ENCODE measurements around the gene EPHA1.

The EPHA1 gene

DNA sequence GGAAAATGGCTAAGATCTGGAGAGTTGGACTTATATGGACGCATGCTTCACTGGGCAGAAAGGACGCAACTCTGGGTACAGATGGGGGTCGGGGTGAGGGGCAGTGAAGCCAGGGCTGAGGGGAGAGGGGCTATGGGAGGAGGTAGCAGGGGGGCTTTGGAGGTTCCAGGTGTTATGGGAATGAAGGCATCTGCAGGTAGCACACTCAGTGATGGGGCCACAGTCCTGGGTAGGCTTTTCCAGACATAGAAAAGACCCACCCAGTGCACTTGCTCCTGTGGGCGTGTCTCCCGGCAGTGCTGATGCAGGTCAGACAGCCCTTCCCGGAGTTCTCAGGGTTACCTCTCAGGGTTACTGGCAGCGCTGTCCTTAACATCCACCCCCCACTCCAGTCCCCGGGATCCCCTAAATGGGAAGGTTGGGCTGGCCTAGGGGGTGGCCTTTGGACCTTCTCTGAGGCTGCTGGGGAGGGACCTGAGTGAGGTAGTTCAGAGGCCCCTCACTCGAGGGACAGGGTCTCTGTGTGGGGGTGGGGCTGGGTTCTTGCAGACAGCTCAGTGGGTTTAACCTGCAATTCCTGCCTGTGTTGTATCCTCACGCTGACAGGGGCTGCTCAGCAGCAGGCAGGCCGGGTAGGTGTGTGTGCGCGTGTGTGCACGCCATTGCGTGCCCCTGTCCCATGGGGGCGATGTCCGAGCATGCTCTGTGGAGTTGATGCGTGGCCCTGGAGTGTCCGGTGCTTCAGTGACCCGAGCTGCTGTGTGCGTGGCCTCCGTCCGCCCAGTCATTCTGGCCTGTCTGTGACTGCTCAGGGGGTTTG lies 21.3 kb downstream of the EPHA1 start:
- DNase-seq, result no peak

DNA sequence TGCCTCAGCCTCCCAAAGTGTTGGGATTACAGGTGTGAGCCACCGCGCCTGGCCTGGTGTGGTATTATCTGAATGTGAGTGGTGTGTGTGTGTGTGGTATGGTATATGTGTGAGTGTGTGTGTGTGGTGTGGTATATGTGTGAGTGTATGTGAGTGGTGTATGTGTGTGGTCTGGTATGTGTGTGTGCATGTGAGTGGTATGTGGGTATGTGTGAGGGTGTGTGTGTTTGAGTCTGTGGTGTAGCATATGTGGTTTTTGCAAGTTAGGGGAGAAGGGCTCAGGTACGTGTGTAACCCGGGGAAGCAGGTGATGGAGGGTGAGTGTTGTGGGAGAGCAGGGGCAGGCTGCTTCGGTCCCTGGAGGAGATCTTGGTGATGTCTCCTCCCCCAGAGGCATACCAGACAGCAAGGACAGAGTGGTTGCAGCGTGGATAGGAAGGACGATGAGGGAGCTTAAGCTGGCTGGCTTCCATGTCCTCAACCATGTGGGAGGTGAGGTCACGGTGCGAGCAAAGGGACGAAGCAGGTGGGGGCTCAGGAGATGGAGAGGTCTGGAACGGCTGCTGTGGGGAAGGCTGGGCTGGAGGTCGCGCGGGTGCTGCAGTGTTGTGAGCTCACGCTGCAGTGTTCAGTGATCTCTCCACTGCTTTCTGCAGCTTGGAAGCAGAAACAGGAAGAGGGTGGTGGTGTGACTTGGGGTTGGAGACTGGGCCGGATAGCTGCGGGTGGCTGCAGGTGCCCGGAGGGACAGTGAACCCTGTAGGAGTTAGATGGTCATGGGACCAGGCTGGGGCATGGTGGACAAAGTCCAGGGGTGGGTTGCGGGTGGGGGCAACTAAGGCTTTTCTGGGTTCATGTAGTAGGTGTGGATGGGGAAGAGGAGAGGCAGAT lies 22.5 kb downstream of the EPHA1 start:
- DNase-seq, result no peak

DNA sequence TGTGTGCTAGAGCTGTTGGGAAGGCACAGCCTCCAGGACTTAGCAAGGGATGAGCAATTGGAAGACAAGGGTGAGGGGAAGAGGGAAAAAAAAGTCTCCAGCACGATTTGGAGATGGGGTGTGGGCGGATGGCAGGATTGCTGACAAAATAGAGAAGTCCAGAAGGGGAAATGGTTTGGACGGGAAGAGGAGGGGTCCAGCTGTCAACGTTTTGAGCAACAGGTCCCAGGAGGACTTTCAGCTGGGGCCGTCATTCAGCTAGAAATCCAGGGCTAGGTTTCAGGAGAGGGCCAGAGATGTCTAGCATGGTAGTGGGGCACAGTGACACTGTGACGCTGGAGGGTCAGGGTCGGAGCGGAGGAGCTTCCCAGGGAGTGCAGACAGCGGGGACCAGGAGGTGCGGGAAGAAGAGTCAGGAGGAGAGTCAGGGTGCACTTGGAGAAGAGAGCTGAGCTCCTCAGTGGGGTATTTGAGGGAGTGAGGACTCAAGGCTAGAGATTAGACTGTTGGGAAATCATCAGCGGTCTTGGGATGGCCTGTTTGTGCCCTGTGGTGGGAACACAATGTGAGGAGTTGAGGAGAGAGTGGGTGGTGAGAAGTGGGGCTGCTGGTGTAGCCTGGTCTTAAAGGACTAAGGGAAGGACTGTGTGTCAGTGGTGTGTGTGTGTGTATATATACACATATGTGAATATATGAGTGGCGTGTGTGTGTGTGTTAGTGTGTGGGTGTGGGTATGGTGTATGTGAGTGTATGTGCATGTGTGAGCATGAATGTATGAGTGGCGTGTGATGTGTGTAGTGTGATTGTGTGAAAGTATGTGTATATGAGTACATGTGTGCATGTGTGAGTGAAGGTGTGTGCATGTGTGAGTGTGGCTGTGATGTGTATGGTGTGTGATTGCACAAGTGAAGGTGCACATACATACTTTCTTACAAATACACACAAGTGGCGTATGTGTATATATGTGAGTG lies 23.7 kb downstream of the EPHA1 start:
- no peak for DNase-seq

DNA sequence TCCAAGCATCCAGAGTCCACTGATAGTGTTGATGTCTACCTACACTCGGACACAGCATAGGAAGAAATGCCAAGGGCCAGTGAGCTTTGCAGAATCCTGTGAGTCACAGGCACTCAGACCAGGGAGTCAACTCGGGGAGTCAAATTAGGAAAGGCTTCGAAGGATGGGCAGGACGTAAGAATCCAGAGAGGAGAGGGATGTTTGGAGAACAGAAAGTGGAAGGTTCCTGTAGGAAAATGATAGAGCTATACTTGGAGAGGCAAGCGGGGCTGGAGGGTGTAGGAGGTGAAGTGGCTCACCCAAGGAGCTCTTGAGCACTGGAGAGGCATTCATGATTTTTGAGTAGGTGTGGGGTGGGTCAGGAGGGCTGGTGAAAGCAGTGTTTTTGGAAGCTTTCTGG lies 24.5 kb downstream of the EPHA1 start:
- DNase-seq, result no peak

DNA sequence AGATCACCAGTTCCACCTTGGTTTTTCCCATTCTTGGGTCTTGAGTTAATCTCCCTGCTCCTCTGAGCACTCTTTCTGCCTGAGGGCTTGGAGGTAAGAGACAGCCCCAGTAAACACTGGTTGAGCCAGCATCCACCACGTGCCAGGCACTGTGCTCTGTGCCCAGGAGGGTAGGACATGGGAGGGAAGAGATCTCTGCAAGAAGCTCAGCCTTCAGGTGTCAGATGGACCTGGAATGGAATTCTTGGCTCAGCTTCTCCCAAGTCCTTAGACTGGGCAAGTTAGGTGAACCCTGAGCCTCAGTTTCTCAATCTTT lies 25.1 kb downstream of the EPHA1 start:
- DNase-seq, result no peak

DNA sequence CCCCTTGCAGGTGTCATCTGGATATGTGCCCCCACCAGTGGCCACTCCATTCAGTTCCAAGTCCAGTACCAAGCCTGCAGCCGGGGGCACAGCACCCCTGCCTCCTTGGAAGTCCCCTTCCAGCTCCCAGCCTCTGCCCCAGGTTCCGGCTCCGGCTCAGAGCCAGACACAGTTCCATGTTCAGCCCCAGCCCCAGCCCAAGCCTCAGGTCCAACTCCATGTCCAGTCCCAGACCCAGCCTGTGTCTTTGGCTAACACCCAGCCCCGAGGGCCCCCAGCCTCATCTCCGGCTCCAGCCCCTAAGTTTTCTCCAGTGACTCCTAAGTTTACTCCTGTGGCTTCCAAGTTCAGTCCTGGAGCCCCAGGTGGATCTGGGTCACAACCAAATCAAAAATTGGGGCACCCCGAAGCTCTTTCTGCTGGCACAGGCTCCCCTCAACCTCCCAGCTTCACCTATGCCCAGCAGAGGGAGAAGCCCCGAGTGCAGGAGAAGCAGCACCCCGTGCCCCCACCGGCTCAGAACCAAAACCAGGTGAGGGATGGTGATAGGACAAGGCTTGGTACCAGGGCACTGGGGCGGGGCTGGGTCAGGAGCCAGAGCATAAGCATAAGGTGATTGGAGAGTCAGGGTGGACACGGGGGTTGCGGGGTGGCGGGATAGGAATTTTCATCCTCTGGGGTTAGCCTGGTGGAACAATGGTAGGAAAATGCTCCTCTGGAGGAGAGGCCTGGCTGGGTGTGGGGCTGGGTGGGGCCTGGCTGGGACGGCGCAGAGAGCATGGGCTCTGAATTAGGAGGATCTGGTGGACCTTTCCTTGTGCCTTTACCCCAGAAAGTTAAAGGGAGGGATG lies 25.6 kb downstream of the EPHA1 start:
- no peak for DNase-seq

DNA sequence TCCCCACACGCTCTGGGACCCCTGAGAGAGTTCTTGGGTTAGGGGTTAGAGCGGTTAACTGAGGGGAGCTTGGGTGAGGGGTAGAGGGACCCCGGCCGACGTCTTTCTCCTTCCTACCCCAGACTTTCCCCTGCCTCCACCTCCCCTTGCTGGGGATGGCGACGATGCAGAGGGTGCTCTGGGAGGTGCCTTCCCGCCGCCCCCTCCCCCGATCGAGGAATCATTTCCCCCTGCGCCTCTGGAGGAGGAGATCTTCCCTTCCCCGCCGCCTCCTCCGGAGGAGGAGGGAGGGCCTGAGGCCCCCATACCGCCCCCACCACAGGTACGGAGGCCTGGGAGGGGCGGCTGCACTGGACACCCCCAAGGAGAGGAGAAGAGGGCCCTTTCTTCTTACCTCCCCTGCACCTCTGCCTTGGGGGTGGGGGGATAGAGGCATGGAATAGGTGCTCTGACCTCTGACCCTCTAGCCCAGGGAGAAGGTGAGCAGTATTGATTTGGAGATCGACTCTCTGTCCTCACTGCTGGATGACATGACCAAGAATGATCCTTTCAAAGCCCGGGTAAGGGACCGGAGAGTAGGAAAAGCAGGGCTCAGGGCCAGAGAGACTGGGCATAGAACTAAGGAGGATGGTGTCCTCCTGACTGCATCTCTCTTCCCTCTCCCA lies 26.4 kb downstream of the EPHA1 start:
- no peak for DNase-seq

DNA sequence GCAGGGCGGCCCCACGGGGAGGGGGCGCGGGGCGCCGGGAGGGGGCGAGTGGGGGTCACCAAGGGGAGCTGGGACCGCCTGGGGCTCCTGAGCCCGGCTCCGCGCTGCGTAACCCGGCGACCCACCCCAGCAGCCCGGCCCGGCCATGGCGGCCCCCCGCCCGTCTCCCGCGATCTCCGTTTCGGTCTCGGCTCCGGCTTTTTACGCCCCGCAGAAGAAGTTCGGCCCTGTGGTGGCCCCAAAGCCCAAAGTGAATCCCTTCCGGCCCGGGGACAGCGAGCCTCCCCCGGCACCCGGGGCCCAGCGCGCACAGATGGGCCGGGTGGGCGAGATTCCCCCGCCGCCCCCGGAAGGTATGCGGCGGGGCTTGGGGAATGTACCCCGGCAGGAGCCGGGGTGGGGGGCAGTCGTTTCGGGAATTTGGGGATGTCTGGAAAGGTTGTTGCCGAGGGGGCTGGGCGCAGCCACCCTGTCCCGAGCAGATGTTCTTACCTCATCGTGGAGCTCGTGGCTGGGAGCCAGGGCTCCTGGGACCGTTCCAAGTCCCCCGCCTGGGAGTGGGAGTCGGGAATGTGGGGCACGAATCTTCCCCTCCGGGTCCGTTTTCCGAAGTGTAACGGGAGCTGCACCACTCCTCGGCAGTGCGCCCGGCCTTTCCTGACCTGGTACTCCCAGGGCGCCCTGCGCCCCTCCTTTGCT lies 27.1 kb downstream of the EPHA1 start:
- DNase-seq, result peak; percentile 85

DNA sequence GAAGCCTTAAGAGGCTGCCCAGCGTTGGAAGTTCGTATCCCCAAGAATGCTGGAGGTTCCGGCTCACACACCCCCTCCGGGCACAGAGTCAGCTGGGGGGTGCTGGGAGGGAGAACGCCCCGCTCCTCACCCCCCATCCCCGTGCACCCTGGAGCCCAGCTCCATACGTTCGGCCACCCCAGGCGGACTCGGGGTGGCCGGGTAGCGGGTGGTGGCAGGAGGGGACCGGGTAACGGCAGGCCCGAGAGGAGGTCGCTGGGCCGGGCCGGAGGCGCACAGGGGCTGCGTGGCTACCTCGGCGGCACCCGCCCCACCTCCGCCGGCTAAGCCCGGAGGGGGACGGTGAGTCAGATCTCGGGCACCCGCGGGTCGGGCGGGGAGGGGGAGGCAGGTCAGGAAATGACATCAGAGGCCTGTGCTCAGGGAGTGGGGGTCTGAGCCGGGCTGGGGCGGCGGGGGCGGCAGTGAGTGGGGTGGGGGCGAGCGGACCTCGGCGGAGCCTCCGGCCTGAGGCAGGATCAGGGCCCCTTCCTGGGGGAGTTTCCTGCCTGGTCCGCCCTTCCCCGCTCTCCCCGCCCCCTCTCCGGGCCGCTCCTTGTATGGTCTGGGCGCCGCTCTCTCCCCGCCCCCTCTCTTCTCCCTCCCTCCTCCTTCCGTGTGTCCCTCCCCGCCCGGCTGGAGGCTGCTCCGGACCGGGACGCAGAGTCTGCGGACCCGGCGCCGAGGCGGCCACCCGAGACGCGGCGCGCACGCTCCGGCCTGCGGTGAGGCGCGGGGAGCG lies 27.8 kb downstream of the EPHA1 start, which contains the start of gene ZYX:
ZYX (plus strand) TSS at position 700 of the 781 bp plus-strand sequence. CDS start 227 bp downstream, outside the sequence.
- DNase-seq, result peak; percentile 97

DNA sequence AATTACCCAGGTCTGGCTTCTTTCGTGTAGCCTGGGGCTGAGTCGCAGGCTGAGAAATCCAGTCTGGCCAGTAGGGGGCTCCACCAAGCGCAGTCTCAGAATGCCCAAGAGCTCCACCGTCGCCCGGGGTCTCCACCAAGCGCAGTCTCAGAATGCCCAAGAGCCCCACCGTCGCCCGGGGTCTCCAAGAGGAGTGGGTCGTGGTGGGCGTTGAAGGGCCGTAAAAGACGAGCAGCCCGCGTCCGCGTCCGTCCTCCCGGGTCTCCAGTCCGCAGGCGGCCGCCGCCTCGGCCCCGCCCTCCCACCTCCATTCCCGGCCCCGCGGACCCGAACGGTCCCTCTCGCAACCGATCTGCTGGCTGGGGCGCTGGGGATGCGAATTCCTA lies 28.4 kb downstream of the EPHA1 start:
- peak; percentile 87 for DNase-seq

DNA sequence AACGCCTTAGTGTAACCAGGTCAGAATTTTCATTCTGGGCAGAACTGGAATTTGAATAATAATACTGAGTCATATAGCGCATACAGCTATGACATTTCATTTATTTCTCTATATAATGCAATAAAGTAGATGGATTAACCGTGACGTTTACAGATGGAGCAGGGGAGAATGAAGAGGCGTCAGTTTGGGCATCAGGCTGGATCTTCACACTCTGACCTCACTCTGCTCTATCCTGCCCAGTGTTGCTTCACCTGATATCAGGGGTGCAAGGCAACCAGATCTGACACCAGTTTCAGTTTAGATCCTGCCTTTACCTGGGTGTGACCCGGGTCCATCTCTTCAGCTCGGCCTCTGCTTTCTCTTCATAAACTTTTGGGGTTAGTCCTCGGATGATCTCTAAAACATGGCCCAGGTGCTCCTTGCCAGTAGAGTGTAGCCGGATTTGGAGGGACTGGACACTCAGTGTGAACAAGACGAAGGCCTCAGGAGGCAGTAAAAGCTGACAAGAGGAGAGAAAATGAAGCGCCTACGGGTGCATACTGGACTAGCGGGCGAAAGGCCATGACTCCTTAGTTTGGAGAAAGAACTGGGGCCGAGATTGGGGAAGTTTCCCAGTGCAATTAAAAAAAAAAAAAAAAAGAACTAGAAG lies 28.9 kb downstream of the EPHA1 start:
- DNase-seq, result no peak

DNA sequence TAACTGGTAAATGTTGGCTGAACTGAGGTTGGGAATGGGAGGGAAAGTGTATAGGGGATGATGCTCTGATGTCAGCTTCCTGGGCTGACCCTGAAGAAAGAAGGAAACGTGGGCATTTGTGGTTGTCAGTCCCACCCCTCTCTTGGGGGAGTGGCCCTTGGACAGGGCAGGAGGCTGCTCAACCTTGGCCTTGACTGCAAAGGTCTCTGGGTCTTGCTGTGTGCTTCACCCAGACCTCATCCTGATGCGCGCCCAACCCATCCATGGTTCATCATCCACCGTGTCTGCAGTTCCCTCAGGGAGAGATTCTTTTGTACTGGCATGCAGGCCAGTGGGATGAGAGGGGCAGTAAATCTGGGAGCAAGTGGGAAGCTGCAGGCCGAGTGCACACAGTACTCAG lies 32.3 kb downstream of the EPHA1 start:
- no peak for DNase-seq

DNA sequence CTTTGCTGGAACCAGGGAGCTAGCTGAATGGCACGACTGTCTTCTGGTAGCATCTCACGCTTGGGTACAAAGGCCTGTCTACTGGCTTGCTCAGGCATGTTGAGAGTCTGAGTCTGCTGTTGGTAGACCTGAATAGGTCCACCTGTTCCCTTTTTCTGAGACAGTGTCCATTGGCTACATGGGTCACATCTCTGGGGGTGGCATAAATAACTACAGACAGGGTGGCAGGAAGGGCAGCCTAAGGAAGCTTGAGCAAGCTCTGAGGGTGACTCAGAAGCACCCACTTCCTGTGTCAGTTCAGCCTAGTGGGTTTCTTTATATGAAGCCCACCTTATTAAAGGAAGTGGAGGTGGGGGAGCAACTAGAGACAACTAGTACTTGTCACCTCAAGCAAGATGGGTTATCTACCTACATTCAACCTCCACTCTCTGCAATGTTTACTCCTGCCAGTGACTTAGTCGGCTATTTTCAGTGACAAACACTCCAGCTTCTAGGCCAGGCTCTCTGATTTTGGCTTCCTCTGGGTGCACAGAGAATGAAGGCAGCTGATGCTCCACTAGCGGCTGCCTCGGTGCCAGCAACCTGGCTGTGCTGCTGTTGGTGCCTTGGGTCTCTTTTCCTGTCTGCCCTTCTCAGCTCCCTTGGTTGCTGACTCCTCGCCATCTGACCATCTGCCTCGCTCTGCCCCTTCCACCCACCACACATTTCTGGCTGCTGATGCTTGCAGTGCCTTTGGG lies 33.2 kb downstream of the EPHA1 start:
- no peak for DNase-seq

DNA sequence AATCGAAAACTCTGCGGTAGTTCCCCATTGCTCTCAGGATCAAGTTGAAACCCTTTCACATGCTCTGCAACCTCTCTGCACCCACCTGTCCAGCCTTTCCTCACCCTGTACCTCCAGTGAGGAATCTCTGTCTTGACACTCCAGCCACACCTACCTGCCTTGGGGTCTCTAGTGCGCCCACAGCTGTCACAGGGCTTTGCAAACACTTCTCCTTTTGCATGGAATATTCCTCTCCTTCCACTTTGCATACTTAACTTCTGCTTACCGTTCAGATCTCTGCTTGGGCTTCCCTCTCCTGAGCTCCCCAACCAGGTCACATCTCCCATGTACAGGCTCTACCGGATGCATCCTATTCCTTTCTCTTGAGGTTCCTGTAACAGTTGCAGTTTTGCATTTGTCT lies 34.1 kb downstream of the EPHA1 start:
- no peak for DNase-seq

DNA sequence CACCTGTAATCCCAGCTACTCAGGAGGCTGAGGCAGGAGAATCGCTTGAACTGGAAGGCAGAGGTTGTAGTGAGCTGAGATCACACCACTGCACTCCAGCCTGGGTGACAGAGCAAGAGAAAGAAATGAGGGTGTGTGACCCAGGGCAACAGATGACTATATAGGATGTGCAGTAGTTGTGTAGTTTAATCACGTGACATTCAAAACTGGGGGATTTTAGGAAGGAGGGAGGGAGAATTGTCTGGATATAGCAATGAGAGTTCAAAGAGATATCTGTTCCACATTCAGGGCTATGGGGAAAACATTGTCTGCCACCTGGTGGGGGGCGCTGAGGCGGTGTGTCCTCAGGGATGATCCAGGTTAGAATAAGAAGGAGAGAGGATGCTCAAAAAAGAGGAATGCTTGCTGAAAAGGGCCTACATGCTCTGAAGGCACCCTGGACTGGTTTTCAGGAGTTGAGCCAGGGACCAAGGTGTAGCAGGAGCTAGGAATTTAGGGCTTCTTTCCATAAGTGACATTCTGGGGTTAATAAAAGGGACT lies 35.3 kb downstream of the EPHA1 start:
- no peak for DNase-seq

DNA sequence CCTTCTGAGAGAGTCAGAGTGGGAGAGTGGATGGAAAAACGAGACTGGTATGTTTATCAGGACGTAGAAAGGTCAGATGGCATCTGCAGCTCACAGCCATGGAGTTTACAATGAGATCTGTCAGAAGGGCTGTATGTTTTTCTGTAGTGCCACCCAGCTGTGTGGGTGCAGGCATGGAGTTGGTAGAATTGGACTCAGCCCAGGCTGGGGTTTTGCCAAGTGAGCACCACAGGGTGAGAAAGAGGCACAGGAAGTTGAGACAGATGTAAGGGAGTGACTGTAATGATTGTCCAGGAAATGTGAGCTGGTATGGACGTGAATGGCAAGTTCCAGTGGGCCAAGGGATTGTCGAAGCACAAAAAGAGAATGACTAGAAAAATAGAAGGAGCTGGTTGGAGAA lies 36.6 kb downstream of the EPHA1 start:
- DNase-seq, result no peak

DNA sequence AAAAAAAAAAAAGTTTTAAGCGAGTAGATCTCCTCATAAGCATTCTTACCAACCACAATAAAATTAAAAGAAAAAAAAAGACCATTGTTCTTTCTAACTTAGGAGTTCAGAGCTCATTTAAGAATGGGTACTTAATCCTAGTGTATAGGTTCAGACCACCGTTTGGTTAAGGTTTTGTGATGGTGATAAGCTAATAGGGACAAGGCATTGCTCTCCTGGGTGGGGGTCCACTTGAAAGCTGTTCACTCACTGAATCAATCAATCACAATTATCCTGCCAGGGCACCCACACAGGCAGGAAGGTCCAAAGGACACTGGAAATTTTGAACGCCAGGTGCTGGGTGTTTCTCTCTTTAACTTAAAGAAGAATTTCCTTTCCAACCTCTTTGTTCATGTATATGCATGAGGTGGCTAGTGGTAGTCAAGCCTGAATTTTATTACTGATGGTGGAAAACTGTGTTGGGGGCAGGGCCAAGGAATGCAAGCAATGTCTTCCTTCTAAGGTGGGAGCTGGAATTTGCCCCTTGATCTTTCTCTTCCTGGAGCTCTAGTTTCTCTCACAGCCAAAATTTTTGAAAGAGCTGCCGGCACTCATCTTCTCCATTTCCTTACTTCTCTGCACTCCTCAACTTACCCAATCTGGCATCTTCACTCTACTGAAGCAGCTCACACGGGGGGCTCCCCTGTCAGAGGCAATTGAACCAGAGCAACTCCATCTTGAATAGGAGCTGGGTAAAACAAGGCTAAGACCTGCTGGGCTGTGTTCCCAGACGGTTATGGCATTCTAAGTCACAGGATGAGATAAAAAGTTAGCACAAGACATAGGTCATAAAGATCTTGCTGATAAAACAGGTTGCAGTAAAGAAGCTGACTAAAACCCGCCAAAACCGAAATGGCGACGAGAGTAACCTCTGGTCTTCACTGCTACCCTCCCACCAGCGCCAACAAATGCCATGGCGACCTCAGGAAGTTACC lies 38.7 kb downstream of the EPHA1 start:
- DNase-seq, result no peak

Data from fibroblast of skin of right biceps (primary cell).